Neural progenitor cell (in vitro differentiated cells): Measurements from ENCODE around the gene TENT5C. TPM values are rescaled to one million over a fixed set of nuclear protein-coding genes. Genes with fewer than 3 reads are reported as not detected.

Experiments used
- DNase-seq: peaks from one replicate; pipeline ENCODE4 v3.0.0-alpha.2; 2016; ENCODE audit warnings: low spot score
- H2AFZ ChIP-seq: fragments of 200-600 bp; sonication (generic); replicated peaks from 2 replicates; pipeline ENCODE4 v1.6.1; 2016; ENCODE audit warnings: antibody characterized with exemption
- H3F3A ChIP-seq: fragments of 200-600 bp; sonication (generic); 2 replicates; pipeline ENCODE4 v1.6.1; 2016; ENCODE audit warnings: antibody characterized with exemption, low read depth
- H3K27ac ChIP-seq: fragments of 200-600 bp; sonication (generic); 2 replicates; pipeline ENCODE4 v1.5.1; 2016; ENCODE audit warnings: mild to moderate bottlenecking
- H3K27me3 ChIP-seq: fragments of 200-600 bp; sonication (generic); 2 replicates; pipeline ENCODE4 v1.6.1; 2016; ENCODE audit warnings: mild to moderate bottlenecking, moderate library complexity
- H3K36me3 ChIP-seq: fragments of 200-600 bp; sonication (generic); 2 replicates; pipeline ENCODE4 v1.5.1; 2016
- H3K4me1 ChIP-seq: fragments of 200-600 bp; sonication (generic); 2 replicates; pipeline ENCODE4 v1.6.1; 2016; ENCODE audit warnings: mixed run types
- H3K4me2 ChIP-seq: fragments of 200-600 bp; sonication (generic); 2 replicates; pipeline ENCODE4 v1.6.1; 2016
- H3K4me3 ChIP-seq: fragments of 200-600 bp; sonication (generic); 2 replicates; pipeline ENCODE4 v1.5.1; 2016
- H3K79me2 ChIP-seq: fragments of 200-600 bp; sonication (generic); 2 replicates; pipeline ENCODE4 v1.6.1; 2016; ENCODE audit warnings: low read depth
- H3K9ac ChIP-seq: fragments of 200-600 bp; sonication (generic); 2 replicates; pipeline ENCODE4 v1.6.1; 2016
- H3K9me3 ChIP-seq: fragments of 200-600 bp; sonication (generic); 2 replicates; pipeline ENCODE4 v1.5.1; 2016; ENCODE audit warnings: low read depth
- H4K20me1 ChIP-seq: fragments of 200-600 bp; sonication (generic); 2 replicates; pipeline ENCODE4 v1.6.1; 2016; ENCODE audit warnings: low read depth
- H3K27ac Mint-ChIP-seq: 3 replicates; pipeline ENCODE4 v1.8.0; 2021; ENCODE audit warnings: mixed read lengths
- H3K27me3 Mint-ChIP-seq: 2 replicates; pipeline ENCODE4 v1.8.0; 2022; ENCODE audit warnings: low read depth, mild to moderate bottlenecking, inconsistent platforms, moderate library complexity, mixed read lengths; ENCODE audit not compliant: insufficient read depth
- H3K36me3 Mint-ChIP-seq: 3 replicates; pipeline ENCODE4 v1.8.0; 2021; ENCODE audit warnings: mixed read lengths
- H3K4me1 Mint-ChIP-seq: 3 replicates; pipeline ENCODE4 v1.8.0; 2021; ENCODE audit warnings: mixed read lengths
- H3K4me3 Mint-ChIP-seq: 3 replicates; pipeline ENCODE4 v1.8.0; 2021; ENCODE audit warnings: mild to moderate bottlenecking, moderate library complexity, mixed read lengths
- H3K9me3 Mint-ChIP-seq: 3 replicates; pipeline ENCODE4 v1.8.0; 2020; ENCODE audit warnings: mixed read lengths
- CTCF ChIP-seq: fragments of 200-600 bp; sonication (generic); IDR thresholded peaks from 2 replicates; pipeline ENCODE4 v1.5.1; 2017; ENCODE audit warnings: antibody characterized with exemption, mild to moderate bottlenecking
- EZH2 ChIP-seq: fragments of 200-600 bp; sonication (generic); IDR thresholded peaks from 2 replicates; pipeline ENCODE4 v1.6.1; 2017; ENCODE audit warnings: antibody characterized with exemption, mild to moderate bottlenecking, moderate library complexity
- EZH2phosphoT487 ChIP-seq: fragments of 200-600 bp; sonication (generic); IDR thresholded peaks from 2 replicates; pipeline ENCODE4 v1.6.1; 2017; ENCODE audit warnings: antibody characterized with exemption
- total RNA-seq: library from RNA; depleted of rRNA; stranded (reverse); fragments of >200 nt; gene quantifications from 2 replicates; pipeline ENCODE4 v1.2.3, GENCODE V29; 2015; ENCODE audit warnings: low replicate concordance

The TENT5C gene
- total RNA-seq, 1 donor from 2014 or later: 0.39 TPM

GRCh38 chr1:117566556-117566955 is 39.3 kb upstream of the TENT5C start:
- no peaks in the 10 kb centered on the region for H3K79me2 ChIP-seq
- H4K20me1 ChIP-seq: no peaks in the 10 kb centered on the region
- H3K27me3 Mint-ChIP-seq: peaks cover 12% of the 10 kb centered on the region
- H3K36me3 Mint-ChIP-seq: no peaks in the 10 kb centered on the region
- H3K9me3 ChIP-seq: no peaks in the 10 kb centered on the region
- H3K4me1 Mint-ChIP-seq: peaks cover 2% of the 10 kb centered on the region
- H3K4me3 Mint-ChIP-seq: no peak overlapping the region
- H3K9ac ChIP-seq: no peak overlapping the region
- no peak overlapping the region for H3K4me2 ChIP-seq
- no peak overlapping the region for H3K27ac ChIP-seq
- H3K4me1 ChIP-seq: peaks cover 7% of the 10 kb centered on the region
- H3F3A ChIP-seq: no peaks in the 10 kb centered on the region
- H3K36me3 ChIP-seq: no peaks in the 10 kb centered on the region
- TF ChIP-seq EZH2: no peak
- TF ChIP-seq EZH2phosphoT487: no peak
- no peak for TF ChIP-seq CTCF
- H3K27me3 ChIP-seq: no peaks in the 10 kb centered on the region
- H2AFZ ChIP-seq: no peak overlapping the region
- no peak for DNase-seq
- H3K27ac Mint-ChIP-seq: no peak overlapping the region
- no peaks in the 10 kb centered on the region for H3K9me3 Mint-ChIP-seq
- H3K4me3 ChIP-seq: no peak overlapping the region

- H3K36me3 ChIP-seq: no peaks in the 10 kb centered on the region
- Mint-ChIP-seq H3K4me1 (peaks cover 3% of the 10 kb centered on the region), H3K4me3 (no peak overlapping the region), H3K9me3 (no peaks in the 10 kb centered on the region), H3K27me3 (peaks cover 15% of the 10 kb centered on the region), H3K36me3 (no peaks in the 10 kb centered on the region), H3K27ac (no peak overlapping the region)
- TF ChIP-seq EZH2 (no peak), EZH2phosphoT487 (no peak), CTCF (no peak)
- H3K4me2 ChIP-seq: no peak overlapping the region
- H3K9me3 ChIP-seq: no peaks in the 10 kb centered on the region
- no peak overlapping the region for H2AFZ ChIP-seq
- H3K27me3 ChIP-seq: no peaks in the 10 kb centered on the region
- H3F3A ChIP-seq: no peaks in the 10 kb centered on the region
- peaks cover 10% of the 10 kb centered on the region for H3K4me1 ChIP-seq
- H4K20me1 ChIP-seq: no peaks in the 10 kb centered on the region
- no peak overlapping the region for H3K4me3 ChIP-seq
- no peak overlapping the region for H3K9ac ChIP-seq
- no peaks in the 10 kb centered on the region for H3K79me2 ChIP-seq
- no peak overlapping the region for H3K27ac ChIP-seq
- DNase-seq: no peak
Measured at GRCh38 chr1:117567435-117567834, 38.4 kb upstream of the TENT5C start.

GRCh38 chr1:117567976-117568375 is 37.9 kb upstream of the TENT5C start:
- Mint-ChIP-seq H3K4me3 (no peak overlapping the region), H3K9me3 (no peaks in the 10 kb centered on the region), H3K36me3 (no peaks in the 10 kb centered on the region), H3K27ac (no peak overlapping the region), H3K4me1 (peaks cover 3% of the 10 kb centered on the region), H3K27me3 (peaks cover 19% of the 10 kb centered on the region)
- Histone ChIP-seq H3K9me3 (no peaks in the 10 kb centered on the region), H3K27ac (no peak overlapping the region), H3K27me3 (no peaks in the 10 kb centered on the region), H3F3A (no peaks in the 10 kb centered on the region), H2AFZ (no peak overlapping the region), H3K4me1 (peaks cover 10% of the 10 kb centered on the region), H3K36me3 (no peaks in the 10 kb centered on the region), H4K20me1 (no peaks in the 10 kb centered on the region), H3K9ac (no peak overlapping the region), H3K4me3 (no peak overlapping the region), H3K4me2 (no peak overlapping the region), H3K79me2 (no peaks in the 10 kb centered on the region)
- no peak for TF ChIP-seq EZH2phosphoT487
- no peak for TF ChIP-seq CTCF
- no peak for TF ChIP-seq EZH2
- DNase-seq: no peak

- no peaks in the 10 kb centered on the region for H3K36me3 Mint-ChIP-seq
- Histone ChIP-seq H3K27ac (no peak overlapping the region), H2AFZ (no peak overlapping the region), H3K4me1 (peaks cover 10% of the 10 kb centered on the region), H3K4me2 (no peak overlapping the region), H4K20me1 (no peaks in the 10 kb centered on the region), H3K9ac (no peak overlapping the region), H3K27me3 (no peaks in the 10 kb centered on the region), H3F3A (no peaks in the 10 kb centered on the region), H3K4me3 (no peak overlapping the region), H3K9me3 (no peaks in the 10 kb centered on the region), H3K79me2 (no peaks in the 10 kb centered on the region), H3K36me3 (no peaks in the 10 kb centered on the region)
- TF ChIP-seq EZH2phosphoT487 (no peak), CTCF (peak; percentile 11), EZH2 (no peak)
- peaks cover 3% of the 10 kb centered on the region for H3K4me1 Mint-ChIP-seq
- no peak overlapping the region for H3K27ac Mint-ChIP-seq
- H3K4me3 Mint-ChIP-seq: no peak overlapping the region
- H3K9me3 Mint-ChIP-seq: no peaks in the 10 kb centered on the region
- peaks cover 19% of the 10 kb centered on the region for H3K27me3 Mint-ChIP-seq
- DNase-seq: no peak
Measured at GRCh38 chr1:117568999-117569398, 36.8 kb upstream of the TENT5C start.
